Activated naive CD8-positive, alpha-beta T cell treated with anti-CD3 and anti-CD28 coated beads, Interleukin-2, amount 50 U/mL, for 16 hours (primary cell): Measurements from ENCODE around the gene SLC6A11.

Source experiments
- DNase-seq: peaks from one replicate; pipeline ENCODE4 v3.0.0-alpha.2; 2020; ENCODE audit warnings: low read depth, low spot score

Gene SLC6A11

GRCh38 chr3:10929978-10930665 lies 114.1 kb downstream of the SLC6A11 start:
- no peak for DNase-seq

- no peak for DNase-seq
These were observed 114.6 kb downstream of the SLC6A11 start for GRCh38 chr3:10930666-10931040.

DNA sequence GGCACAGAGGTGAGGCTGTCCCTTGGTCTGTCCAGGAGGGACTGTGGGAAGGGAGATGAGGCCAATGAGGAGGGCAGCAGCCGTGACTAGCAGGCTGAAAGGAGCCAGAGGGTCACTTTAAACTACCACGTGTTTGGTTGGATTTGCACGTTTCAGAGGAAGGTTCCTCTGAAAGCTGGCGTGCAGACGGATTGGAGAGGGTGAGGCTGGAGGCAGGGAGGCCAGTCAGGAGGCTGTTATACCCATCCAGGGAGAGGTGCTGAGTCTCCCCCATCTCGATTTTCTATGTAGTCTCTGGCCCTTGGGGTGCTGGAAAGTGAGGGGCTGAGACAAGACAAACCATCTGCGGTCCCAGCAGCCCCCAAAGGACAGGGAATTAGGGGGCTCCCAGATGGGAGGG lies 116.6 kb downstream of the SLC6A11 start:
- no peak for DNase-seq

DNA sequence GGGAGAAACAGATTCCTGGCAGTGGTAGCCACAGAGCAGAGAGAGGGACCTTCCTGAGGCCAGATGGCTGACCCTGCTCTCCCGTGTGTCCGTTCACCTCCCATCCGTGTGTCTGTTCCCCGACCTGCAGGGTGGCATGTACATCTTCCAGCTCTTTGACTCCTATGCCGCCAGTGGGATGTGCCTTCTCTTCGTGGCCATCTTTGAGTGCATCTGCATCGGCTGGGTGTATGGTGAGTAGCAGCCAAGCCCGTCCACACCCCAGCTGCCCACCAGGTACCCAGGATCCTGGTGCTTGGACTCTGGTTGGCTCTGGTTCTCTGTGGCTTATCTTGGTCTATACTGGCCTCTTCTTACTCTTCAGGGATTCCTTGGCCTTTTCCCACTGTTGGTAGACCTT lies 117.0 kb downstream of the SLC6A11 start:
- DNase-seq: no peak

- no peak for DNase-seq
These were observed 117.4 kb downstream of the SLC6A11 start for GRCh38 chr3:10933470-10933804.

- DNase-seq: no peak
These were observed 117.9 kb downstream of the SLC6A11 start for GRCh38 chr3:10933805-10934481.

DNA sequence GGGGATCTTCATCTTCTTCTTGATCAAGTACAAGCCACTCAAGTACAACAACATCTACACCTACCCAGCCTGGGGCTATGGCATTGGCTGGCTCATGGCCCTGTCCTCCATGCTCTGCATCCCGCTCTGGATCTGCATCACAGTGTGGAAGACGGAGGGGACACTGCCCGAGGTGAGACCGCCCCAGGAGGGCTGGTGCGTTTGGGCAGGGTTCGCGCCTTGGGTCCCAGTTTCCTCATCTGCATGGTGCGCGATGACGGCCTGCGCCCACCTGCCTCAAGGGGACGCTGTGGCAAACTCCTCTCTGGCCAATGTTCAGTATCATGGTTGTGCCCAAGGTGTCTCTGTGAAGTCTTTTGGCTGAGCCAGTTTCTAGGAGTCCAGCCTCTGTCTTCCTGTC lies 119.0 kb downstream of the SLC6A11 start:
- DNase-seq: no peak

- DNase-seq: no peak
These were observed 120.0 kb downstream of the SLC6A11 start for GRCh38 chr3:10935846-10936631.

DNA sequence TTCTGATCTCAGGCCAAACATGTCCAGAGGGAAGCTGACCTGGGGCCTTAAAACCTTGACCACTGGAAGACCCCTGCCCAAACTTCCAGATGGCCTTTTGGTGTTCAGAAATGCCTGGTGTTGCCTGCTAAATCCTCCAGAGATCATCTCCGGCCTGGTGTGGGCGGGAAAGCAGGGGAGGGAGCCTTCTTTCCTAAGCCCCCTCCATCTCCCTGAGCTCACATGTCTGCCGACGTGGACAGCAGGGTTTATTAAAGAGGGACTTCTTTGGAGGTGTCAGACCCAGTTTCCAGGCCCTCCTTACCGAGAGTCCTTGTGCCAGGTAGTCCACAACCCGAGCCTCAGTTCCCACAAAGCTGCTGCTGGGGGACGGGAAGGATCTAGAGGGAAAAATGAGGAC lies 120.7 kb downstream of the SLC6A11 start:
- no peak for DNase-seq

GRCh38 chr3:10937141-10937825 lies 121.3 kb downstream of the SLC6A11 start:
- DNase-seq: no peak

DNA sequence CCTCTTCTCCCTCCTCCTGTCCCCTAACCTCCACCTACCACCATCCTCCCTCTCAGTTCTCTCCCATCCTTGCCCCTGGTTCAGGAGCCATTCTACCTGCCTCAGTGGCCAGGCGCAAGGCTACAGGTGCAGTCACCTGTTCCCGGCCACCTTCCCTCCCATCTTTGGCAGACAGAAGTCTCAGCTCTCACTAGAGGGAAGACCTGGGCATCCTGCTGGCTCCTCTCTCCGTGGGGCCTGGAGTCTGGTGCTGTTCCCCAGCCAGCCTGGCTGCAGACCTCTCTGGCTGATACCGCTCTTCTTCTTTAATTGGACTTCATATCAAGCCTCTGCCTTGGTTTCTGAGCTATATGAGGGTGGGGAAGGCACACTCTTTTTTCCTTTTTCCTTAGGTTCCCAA lies 123.5 kb downstream of the SLC6A11 start:
- DNase-seq: no peak

- DNase-seq: no peak
These were observed 124.1 kb downstream of the SLC6A11 start for GRCh38 chr3:10940106-10940505.

DNA sequence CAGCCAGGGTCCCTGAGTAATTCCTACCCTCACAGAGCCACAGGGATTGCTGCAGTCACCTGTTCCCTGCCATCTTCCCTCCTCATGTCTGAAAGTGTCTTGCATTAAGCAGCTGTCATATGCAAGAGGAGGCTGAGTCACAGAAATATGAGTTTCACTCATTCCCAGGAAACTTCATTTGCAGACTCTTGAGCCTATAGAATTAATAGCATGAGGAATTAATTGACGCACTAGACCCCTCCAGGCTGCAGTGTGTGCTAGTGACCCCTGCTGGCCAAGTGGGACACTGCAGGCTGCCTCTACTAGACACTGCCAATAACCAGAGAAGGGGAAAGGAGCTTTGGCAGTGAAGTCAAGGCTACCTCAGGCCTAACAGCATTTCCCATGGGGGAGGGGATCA lies 125.9 kb downstream of the SLC6A11 start:
- no peak for DNase-seq

GRCh38 chr3:10942690-10943205 lies 126.7 kb downstream of the SLC6A11 start:
- no peak for DNase-seq

GRCh38 chr3:10944866-10945265 lies 128.8 kb downstream of the SLC6A11 start:
- no peak for DNase-seq

- DNase-seq: no peak
These were observed 129.8 kb downstream of the SLC6A11 start for GRCh38 chr3:10945683-10946287.

DNA sequence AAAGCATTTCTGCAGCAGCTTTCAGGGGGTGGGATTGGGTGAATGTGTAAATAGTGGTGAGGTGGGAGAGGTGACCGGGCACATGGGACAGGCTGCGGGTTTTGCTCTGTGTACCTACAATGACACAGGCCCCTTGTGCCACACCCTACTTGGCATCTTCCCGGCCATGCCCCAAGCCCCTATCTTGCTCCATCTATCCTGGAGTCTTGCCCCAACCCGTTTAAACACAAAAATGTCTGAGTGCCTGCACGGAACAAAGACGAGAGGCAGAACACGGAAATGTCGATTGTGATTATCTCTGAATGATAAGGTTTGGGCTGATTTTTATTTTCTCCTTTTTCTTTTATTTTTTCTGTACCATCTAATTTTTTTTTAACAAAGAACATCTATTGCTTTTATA lies 130.5 kb downstream of the SLC6A11 start:
- DNase-seq: no peak

DNA sequence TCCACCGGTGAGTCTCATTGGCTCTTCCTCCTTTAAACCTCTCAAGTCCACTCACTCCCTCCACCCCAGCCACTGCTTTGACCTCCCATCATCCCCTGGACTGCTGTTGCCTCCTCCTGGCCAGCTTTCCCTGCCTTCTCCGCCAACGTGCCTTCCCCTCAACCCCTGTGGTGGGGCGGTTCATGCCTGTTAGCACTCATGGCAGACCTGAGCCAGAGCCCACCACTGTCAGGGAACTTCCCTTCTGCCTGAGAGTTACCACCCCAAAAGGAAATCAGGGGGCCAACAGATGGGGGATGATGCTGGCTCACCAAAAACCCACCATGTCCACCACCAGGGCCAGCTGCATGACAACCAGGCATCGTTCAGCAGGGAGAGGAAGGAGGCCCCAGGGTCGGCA lies 132.3 kb downstream of the SLC6A11 start:
- no peak for DNase-seq

DNA sequence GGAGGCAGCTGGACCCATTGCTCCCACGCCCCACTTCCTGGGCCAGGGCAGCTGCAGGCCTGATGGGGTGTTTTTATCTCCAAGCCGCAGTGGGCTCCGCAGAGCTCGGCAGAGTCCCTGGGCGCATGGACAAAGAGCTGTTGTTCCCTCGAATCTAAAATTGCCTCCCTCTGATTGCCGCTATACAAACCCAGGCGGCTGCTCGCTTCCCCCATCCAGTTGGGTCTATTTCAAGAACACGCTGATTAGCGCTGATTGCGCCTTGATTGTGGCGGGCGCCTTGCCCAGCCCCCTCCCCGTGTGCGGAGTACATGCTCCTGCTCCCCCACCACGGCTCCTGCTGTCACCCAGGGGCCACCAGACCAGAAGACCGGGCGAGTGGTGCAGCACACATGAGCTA lies 133.2 kb downstream of the SLC6A11 start:
- no peak for DNase-seq

DNA sequence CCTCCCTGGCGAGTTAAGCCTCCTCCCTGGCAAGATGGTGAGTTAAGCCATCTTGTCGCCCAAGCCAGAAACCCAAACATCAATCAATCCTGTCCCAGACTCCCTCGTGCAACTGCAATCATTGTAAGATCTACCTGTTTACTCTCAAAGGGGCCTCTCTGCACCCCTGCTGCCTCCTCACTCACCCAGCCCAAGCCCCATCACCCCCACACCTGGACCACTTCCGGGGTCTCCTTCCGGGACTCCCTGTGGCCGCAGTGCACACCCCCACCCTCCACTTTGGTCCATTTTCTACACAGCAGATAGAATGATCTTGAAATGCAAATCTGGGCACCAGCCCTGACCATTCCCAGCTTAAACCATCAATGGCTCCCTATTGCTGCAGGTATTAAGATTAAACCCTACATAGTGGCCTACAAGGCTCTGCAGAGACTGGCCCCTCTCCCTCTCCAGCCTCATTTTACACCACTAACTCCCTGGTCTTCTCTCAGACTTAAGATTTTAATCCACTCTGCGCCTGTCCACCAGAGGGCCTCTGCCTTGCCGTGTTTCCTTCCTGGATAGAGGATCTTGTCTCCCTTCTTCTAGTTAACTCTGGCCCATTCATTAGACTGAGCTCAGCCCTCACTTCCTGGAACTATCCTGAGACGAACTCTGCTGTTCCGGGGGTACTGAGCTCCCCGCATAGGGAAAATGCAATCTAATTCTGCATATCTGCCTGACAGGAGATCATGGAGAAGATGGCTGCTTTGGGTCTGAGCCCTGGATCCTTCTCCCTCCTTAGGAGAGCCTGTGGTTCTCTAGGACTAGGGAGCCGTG lies 134.7 kb downstream of the SLC6A11 start:
- DNase-seq: no peak
